ENCODE data around the gene CDR2. TPM values are rescaled to one million over a fixed set of nuclear protein-coding genes. Genes with fewer than 3 reads are reported as not detected.

Gene CDR2
- polyA plus RNA-seq, 3 donors: 2.5 to 5.9 (median 4.8) TPM

DNA sequence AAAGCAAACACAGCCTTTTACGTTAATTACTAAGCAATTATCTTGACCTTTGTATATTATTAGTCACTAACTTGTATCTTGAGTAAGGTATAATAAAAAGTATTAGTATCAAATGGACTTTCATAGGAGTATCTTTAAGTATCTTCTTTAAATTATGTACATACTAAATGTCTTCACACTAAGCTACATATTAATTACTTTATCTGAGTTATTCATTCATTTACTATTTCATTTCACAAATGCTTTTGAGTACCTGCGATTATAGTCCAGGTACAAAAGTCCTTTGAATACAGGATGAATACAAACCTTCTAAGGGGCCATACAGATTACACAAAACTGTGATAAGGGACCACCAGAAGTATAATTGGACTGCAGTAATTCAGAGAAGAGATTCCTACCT lies 33.1 kb upstream of the CDR2 start:
- peaks cover 0 to 1% (median 0%) of the 10 kb centered on the region in 3 donors for H3K27me3 Mint-ChIP-seq (ENCODE audit: low read depth in 3 of 3)
- intact Hi-C loops (cut with micrococcal nuclease): no loop called here
- no peak overlapping the region for H3K4me3 Mint-ChIP-seq
- H3K4me3 ChIP-seq (replicated peaks in 1 of 3; ENCODE audit: low read depth in 2 of 3, low read length in 3 of 3): no peak overlapping the region
- TF ChIP-seq, protein P1, sequence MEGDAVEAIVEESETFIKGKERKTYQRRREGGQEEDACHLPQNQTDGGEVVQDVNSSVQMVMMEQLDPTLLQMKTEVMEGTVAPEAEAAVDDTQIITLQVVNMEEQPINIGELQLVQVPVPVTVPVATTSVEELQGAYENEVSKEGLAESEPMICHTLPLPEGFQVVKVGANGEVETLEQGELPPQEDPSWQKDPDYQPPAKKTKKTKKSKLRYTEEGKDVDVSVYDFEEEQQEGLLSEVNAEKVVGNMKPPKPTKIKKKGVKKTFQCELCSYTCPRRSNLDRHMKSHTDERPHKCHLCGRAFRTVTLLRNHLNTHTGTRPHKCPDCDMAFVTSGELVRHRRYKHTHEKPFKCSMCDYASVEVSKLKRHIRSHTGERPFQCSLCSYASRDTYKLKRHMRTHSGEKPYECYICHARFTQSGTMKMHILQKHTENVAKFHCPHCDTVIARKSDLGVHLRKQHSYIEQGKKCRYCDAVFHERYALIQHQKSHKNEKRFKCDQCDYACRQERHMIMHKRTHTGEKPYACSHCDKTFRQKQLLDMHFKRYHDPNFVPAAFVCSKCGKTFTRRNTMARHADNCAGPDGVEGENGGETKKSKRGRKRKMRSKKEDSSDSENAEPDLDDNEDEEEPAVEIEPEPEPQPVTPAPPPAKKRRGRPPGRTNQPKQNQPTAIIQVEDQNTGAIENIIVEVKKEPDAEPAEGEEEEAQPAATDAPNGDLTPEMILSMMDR (IDR thresholded peaks at IDR 0.05): no peak
- no peaks in the 10 kb centered on the region for H3K4me1 Mint-ChIP-seq
- whole genome bisulfite sequencing (ENCODE audit: insufficient coverage): no CpG with 5 or more reads among the region's 2 CpGs
- peaks cover 0 to 2% of the 10 kb centered on the region in 2 donors for H3K36me3 Mint-ChIP-seq
- no peak overlapping the region for H3K9ac ChIP-seq (ENCODE audit: insufficient read depth, low read length, poor library complexity, severe bottlenecking)
- no peaks in the 10 kb centered on the region for H3K9me3 ChIP-seq (replicated peaks in 1 of 2; ENCODE audit: control insufficient read depth in 1 of 2, insufficient read depth in 1 of 2, low read length in 2 of 2)
- no peaks in the 10 kb centered on the region for H3K27me3 ChIP-seq (ENCODE audit: control insufficient read depth in 2 of 2, insufficient read depth in 2 of 2, low read length in 2 of 2)
- H3K4me1 ChIP-seq (ENCODE audit: control insufficient read depth in 1 of 2, insufficient read depth in 2 of 2, low read length in 2 of 2): no peaks in the 10 kb centered on the region
- H3K27ac ChIP-seq (ENCODE audit: low read depth in 1 of 2, low read length in 2 of 2): no peak overlapping the region
- H3K9me3 Mint-ChIP-seq: peaks cover 0 to 1% (median 0%) of the 10 kb centered on the region in 7 donors
- H3K27ac Mint-ChIP-seq: no peak overlapping the region
- H3K4me2 ChIP-seq (replicated peaks; ENCODE audit: extremely low read depth, low read length, poor library complexity, severe bottlenecking): no peak overlapping the region
- no peaks in the 10 kb centered on the region for H4K20me1 ChIP-seq (ENCODE audit: insufficient read depth, low read length)
- no peak overlapping the region for H2AFZ ChIP-seq (ENCODE audit: insufficient read depth, low read depth, low read length, poor library complexity, severe bottlenecking)
- no peaks in the 10 kb centered on the region for H3K79me2 ChIP-seq (ENCODE audit: insufficient read depth, low read length)
- no peaks in the 10 kb centered on the region for H3K36me3 ChIP-seq (replicated peaks in 1 of 2; ENCODE audit: control insufficient read depth in 1 of 2, insufficient read depth in 2 of 2, low read length in 2 of 2)
- no peak for DNase-seq

- no peak overlapping the region for H2AFZ ChIP-seq (ENCODE audit: insufficient read depth, low read depth, low read length, poor library complexity, severe bottlenecking)
- Mint-ChIP-seq H3K9me3 (peaks cover 0 to 1% (median 0%) of the 10 kb centered on the region in 7 donors), H3K4me1 (peaks cover 6% of the 10 kb centered on the region), H3K36me3 (peaks cover 2 to 10% of the 10 kb centered on the region in 2 donors), H3K27me3 (ENCODE audit: low read depth in 3 of 3) (peaks cover 0 to 3% (median 0%) of the 10 kb centered on the region in 3 donors), H3K27ac (no peak overlapping the region), H3K4me3 (no peak overlapping the region)
- intact Hi-C loops (cut with micrococcal nuclease): no loop called here
- no peaks in the 10 kb centered on the region for H3K79me2 ChIP-seq (ENCODE audit: insufficient read depth, low read length)
- H3K9ac ChIP-seq (ENCODE audit: insufficient read depth, low read length, poor library complexity, severe bottlenecking): no peak overlapping the region
- H3K4me1 ChIP-seq (ENCODE audit: control insufficient read depth in 1 of 2, insufficient read depth in 2 of 2, low read length in 2 of 2): peaks cover 6 to 7% of the 10 kb centered on the region in 2 donors
- TF ChIP-seq, protein P1 (IDR thresholded peaks at IDR 0.05): no peak
- no peak overlapping the region for H3K27ac ChIP-seq (ENCODE audit: low read depth in 1 of 2, low read length in 2 of 2)
- no peak overlapping the region for H3K4me2 ChIP-seq (replicated peaks; ENCODE audit: extremely low read depth, low read length, poor library complexity, severe bottlenecking)
- no peak overlapping the region for H3K4me3 ChIP-seq (replicated peaks in 1 of 3; ENCODE audit: low read depth in 2 of 3, low read length in 3 of 3)
- H3K27me3 ChIP-seq (ENCODE audit: control insufficient read depth in 2 of 2, insufficient read depth in 2 of 2, low read length in 2 of 2): no peaks in the 10 kb centered on the region
- DNase-seq: no peak
- no peaks in the 10 kb centered on the region for H3K9me3 ChIP-seq (replicated peaks in 1 of 2; ENCODE audit: control insufficient read depth in 1 of 2, insufficient read depth in 1 of 2, low read length in 2 of 2)
- no peaks in the 10 kb centered on the region for H4K20me1 ChIP-seq (ENCODE audit: insufficient read depth, low read length)
- no peaks in the 10 kb centered on the region for H3K36me3 ChIP-seq (replicated peaks in 1 of 2; ENCODE audit: control insufficient read depth in 1 of 2, insufficient read depth in 2 of 2, low read length in 2 of 2)
Observed at GRCh38 chr16:22402191-22402590, 27.8 kb upstream of the CDR2 start.
